Renal cortex interstitium (tissue), 11 donors: ENCODE results near the gene KLHDC4. TPM values are rescaled to one million over a fixed set of nuclear protein-coding genes. Genes with fewer than 3 reads are reported as not detected.

Experiments used
- DNase-seq, 11 donors: peaks; one replicate each; pipeline ENCODE4 v3.0.0-alpha.2; 2013; ENCODE audit warnings: low read depth in 9 of 11, low spot score in 4 of 11; ENCODE audit errors: extremely low read depth in 1 of 11
- polyA plus RNA-seq, 3 donors: library from polyadenylated mRNA; unstranded; fragments of 120-200 nt; gene quantifications; one replicate each; pipeline ENCODE4 v1.2.1, GENCODE V29; 2013; ENCODE audit not compliant: insufficient read length in 3 of 3

The KLHDC4 gene
- polyA plus RNA-seq, 3 donors = 22.2 to 48.7 (median 29.7) TPM

DNA sequence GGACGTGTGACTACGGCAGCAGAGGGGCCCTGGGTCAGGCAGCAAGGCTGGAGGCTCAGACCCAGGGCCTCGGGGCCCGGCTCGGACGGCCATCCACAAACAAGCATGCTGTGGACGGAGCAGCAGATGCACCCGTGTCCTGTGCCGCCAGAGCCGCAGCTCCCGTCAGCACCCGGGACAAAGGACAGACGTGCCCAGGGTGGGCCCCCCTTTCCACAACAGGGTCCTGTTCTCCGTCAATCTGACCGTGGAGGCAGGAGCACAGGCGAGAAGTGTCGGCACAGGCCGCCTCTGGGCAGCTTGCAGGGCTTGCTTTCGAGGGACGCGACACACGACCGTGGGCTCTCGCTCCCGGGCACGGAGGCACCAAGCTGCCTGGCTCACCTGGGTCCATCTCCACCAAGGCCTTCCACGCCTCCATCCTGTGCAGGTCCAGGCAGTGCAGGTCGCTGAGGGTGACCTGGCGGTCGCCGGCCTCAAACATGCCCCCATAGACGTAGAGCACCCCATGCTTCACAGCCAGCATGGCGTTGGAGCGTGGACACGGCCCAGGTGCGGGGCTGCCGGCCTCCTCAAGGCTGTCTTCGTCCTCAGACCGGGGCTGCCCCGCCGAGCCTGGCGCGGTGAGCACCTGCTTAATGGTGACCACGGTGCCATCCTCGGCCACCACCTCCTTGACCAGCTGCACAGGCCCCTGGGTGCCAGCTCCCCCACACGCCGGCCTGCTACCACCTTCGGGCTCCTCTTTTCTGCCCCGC, 56.7 kb downstream of the KLHDC4 start:
- no peak for DNase-seq

DNA sequence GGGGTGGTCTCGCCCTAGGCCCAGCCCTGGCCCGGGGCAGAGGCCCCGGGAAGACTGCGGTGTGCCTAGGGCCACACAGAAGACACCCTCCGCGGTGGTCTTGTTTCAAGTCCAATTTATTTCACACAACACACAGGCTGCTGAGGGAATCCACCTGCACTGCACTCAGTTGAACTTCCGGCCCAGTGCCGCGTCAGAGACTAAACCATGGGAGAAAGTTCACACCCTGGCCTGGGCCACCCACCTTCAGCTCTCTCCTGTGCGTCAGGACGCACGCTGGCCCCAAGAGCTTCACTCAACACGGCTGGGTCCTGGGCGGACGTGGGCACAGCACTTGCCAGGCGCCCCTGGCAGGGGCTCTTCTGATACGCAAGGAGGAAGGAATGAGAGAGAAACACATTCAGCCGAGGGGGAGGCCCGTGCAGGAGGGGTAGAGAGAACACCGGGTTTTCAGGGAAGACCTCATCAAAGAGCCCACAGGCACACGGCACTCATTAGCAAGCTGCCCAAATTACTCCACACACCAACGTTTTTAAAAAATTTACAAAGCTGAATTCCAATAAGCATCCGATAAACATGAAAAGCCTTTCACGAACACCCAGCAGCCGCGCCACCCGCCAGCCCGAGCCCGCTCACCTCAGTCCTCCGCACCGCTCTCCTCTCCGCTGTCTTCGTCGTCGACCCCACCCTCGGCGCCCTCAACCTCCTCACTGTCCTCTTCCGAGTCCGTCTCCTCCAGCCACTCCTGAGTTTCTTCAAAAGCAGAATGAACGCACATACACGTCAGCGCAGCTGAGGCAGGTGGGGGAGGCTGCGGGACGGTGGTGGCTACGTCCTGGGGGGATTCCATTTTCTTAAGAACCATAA, 57.8 kb downstream of the KLHDC4 start:
- no peak for DNase-seq

DNA sequence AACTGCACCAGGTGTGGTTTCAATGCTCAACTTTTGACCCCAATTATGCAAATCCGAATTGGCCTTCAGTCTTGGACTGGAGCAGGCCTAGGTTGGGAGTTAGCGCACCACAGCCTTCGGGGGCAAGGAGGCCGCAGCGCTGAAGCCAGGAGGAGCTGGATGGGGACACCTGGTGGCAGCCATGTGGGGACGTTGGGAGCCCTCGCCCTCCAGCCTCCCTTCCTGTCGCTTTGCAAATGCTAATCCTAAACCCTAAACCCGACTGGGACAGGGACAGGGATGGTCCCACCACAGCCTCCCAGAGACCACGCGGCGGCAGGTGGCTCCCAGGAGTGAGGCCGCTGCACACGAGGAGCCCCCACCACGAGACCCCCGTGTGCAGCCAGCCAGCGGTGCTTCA, 58.7 kb downstream of the KLHDC4 start:
- no peak for DNase-seq

DNA sequence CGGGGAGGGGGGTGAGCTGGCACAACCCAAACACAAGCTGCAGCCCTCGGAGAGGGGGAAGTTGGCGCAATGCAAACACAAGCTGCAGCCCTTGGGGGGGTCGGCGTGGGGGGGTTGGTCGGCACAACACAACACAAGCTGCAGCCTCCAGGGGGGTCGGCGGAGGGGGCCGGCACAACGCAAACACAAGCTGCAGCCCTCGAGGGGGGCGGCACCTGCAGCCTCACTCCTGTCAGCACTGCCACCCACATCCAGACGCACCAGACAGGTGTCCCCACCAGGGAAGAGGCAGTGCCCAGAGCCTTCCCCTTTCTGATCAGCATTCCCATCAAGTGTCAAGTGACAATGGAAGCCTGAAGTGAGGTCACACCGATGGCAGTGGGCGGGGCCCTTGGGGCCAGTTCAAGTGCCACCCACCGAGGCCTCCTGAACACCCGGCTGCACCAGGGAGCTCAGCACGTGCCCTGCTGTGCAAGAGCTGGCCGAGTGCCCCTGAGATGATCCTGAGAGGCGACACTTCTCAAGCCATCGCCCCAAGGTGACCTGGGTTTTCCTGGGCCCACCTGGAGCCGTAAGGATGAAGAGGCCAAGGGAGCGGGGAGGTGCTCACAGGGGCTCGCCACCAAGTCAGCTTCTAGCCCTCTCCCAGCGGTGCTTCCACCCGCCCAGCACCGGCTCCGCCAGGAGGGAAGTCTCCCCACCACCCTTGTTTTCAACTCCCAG, 59.3 kb downstream of the KLHDC4 start:
- DNase-seq = no peak

DNA sequence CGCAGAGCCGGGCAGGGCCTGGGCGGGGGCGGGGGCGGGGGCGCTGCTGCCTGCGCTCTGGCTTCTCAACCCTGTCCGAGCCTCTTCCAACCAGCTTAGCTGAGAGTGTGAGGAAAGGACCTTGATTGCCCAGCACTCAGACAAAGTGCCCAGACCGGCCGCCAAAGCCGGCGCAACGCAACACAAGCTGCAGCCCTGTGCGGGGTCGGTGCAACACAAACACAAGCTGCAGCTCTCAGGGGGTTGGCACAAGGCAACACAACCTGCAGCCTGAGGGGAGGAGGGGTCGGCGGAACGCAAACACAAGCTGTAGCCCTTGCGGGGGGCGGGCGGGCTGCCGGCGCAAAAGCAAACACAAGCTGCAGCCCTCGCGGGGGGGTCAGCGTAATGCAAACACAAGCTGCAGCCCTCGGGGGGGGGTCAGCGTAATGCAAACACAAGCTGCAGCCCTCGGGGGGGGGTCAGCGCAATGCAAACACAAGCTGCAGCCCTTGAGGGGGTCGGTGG, 60.0 kb downstream of the KLHDC4 start:
- DNase-seq = peak in 1 of 11 donors; percentile 31

DNA sequence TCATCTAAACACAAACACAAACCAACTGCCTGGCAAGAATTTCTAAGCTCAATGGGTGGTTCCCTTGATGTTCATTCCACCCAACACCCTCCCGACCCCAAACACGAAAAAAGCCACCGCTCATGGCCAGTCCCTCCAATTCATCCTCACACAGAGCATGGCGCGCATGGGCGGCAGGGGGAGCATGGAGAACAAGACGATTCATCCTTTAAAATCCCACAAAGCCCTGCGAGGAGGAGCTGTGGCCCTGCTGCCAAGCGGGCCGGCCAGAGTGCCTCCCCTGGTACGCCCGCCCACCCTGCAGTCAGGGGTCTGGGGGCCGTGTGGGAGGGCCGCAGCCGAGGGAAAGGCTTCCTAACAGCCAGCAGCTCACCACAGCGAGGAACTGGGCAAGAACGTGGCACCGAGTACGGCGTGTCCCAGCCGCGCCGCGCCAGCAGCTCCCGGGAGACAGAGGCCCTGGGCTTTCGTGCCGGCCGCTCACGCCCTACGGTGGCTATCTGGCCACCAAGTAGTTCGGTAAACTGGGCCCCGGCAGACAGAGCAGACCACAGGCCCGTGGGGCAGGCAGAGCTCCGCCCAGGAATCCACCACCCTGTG, 60.9 kb downstream of the KLHDC4 start:
- DNase-seq = no peak

DNA sequence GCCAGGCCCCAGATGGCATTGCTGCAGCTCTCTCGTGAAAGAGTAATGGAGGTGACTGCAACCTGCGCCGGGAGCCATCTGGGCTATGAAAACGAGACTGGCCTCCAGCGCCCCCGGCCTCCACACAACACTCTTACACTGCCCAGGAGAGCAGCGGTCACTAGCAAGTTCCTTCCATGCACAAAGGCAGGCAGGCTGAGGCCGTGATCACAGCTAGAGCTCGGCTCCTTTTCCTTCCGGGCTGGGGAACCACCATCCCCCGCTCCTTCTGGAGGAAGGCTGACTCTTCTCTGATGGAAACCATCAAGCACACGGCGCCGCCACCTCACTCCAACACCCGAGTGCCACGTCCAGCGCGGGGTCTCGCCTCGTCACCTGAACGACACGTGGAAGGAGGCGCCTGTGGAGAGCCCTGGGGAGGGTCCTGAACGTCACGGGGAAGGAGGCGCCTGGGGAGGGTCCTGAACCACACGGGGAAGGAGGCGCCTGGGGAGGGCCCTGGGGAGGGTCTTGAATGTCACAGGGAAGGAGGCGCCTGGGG, 61.9 kb downstream of the KLHDC4 start:
- DNase-seq = no peak

DNA sequence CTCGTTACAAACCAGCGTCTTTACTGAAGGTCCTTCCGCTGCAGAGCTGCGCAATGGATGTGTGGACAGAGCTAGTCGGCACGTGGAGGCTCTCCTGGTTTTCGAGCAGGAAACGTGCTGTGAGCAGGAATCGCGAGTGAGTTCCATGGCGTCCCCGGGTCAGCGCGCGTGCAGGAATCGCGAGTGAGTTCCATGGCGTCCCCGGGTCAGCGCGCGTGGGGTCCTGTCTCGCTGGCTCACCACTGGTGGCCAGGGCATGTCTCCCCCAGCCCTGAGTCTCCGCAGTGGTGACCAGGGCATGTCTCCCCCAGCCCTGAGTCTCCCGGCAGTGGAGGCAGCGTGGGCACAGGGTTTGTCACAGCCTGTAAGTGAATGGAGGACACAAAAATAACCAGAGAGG, 62.7 kb downstream of the KLHDC4 start:
- DNase-seq = no peak

DNA sequence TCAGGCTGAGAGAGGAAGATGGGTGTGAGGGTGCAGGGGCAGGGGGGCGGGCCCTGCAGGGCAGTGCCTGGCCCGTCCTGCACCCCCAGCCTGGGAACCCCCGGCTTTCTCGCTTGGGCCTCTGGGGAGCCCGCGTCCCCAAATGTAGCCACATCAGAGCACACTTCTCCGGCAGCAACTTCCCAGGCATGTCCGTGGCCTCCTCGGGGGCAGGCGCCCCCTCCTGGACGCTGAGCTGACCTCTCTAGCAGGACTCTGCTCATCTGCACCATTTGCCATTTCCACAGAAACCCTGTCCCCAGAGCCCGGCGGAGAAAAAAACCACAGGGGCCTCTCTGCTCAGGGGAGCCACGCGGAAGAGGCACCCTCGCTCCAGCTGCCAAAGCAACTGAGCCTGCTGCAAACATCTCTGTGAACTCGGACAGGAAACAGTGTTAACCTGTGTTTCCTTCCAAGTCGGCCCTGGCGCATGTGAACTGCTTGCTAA, 63.4 kb downstream of the KLHDC4 start:
- DNase-seq = no peak

DNA sequence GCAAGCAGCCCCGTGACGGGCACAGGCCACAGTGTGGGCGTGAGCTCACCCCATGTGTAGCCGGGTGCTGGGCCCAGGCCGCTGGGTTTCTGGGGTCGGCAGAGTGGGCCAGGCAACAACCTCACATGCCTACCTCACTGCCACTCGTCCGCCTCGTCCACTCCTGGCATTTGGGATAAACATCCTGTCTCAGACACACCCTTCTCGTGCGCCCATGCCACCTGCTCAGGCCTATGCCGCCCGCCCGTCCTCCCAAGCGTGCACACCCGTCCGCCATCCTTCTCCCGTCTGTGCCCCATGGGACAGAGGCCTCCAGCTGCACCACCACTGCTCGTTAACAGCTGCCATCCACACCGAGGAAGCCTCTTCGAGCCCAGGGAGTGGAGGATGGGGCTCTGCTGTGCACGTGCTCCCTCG, 64.3 kb downstream of the KLHDC4 start:
- no peak for DNase-seq

DNA sequence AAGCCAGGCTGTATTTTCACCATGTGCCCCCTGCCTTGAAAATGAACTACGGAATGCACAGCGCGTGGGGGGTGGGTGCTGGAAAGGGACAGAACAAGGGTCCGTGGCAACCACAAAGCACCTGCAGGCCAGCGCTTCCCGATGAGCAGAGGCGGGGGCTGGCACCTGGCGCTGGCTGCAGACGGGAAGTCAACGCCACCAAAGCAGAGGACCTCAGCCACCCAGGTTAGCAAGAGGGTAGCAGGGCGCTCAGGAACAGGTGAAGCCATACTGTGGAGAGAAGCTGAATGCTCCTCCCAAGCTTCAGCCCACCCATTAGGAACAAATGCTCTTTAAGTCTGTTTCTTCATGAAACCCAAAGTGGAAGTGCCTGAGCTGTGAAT, 64.7 kb downstream of the KLHDC4 start:
- DNase-seq = no peak

DNA sequence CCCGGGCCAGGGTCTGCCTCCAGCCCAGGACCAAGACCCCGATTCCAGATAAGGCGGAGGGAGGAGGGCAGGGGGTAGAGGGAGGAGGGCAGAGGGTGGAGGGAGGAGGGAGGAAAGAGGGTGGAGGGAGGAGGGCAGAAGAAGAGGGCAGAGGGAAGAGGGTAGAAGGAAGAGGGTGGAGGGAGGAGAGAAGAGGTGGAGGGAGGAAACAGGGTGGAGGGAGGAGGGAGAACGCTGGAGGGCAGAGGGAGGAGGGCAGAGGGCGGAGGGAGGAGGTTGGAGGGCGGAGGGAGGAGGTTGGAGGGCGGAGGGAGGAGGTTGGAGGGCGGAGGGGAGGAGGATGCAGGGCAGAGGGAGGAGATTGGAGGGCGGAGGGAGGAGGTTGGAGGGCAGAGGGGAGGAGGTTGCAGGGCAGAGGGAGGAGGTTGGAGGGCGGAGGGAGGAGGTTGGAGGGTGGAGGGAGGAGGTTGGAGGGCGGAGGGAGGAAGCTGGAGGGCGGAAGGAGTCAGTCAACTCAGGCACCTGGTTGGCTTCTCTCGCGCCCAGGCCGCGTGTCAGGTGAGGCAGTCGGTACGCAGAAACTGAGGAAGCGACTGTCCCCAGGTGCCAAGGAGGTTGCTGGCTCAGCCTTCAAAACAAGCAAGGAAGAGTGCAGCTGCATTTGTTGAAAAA, 65.2 kb downstream of the KLHDC4 start:
- DNase-seq = no peak

DNA sequence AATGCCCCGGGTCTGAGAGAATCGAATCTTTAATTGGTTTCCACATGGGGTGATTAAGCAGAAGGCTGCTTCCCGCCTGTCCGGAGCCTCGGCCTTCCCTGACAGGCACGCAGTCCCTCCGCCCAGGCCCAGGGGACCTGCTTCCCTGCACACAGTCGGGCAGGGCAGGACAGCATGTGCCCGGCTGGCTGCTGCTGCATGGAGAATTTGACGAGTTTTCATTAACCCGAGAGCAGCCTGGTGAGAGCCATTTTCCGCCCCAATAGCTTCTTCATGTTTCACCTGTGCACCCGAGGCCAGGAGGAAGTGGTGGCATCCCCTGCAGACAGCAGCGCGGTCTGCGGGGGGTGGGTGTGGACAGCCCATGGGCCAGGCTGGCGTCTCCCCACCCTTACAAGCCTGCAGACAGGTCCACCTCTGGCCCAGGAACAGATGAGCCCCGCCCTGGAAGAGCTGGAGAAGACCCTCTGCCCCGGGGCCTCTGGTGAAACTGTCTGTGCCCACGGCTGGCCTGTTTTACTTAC, 67.0 kb downstream of the KLHDC4 start:
- no peak for DNase-seq

DNA sequence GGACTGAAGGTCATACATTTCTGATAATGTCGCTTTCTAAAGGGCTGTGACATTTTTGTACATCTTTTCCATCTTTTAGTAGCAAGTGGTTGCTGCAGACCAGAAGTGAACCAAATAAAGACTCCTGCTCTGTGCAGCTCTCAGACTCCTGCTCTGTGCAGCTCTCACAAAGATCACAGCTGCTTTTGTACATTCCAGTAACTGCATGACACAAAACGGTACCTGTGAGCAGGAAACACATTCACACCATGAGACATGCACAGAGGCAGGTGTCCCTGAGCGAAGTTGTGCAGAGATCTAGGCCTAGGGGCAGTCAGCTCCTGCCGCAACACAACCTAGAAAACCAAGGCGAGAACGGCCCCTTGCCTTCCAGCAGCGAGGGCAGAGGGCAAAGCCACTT, 67.5 kb downstream of the KLHDC4 start:
- no peak for DNase-seq

DNA sequence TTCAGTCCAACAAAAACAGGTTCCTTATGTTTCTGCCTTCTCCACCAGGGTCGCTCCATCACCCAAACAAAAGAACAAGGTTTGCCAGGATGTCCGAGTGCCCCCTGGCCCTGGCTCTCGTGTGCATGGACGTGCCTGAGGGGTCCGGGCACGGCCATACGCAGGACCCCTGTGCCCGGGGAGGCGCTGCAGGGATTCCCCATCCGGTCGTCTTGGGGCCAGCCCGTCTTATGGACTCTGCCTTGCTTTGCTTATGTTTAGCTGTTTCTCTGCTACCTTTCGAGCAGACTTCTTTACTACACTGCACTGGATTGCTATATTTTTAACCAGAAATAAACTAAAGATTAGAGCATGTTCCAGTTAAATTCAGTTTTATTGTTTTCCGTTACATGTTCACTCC, 68.0 kb downstream of the KLHDC4 start:
- no peak for DNase-seq

DNA sequence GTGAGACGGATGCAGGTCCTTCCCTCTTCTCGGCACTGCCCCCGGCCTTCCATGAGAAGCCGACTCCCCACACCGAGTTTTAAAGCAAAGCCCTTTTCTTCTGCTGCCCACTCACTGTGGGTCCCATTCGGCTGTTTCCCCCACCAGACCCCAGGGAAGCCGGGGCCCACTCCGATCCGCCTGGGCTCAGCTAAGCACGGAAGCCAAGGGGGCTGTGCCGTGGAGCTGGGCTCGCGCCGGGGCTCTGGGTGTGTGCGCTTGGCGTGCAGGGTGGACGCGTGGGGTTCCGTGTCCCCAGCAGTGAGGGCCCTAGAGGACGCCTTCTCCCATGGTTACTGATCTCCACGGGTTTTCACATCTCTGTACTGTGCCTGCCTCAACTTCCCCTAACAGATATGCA, 68.5 kb downstream of the KLHDC4 start:
- DNase-seq = no peak

DNA sequence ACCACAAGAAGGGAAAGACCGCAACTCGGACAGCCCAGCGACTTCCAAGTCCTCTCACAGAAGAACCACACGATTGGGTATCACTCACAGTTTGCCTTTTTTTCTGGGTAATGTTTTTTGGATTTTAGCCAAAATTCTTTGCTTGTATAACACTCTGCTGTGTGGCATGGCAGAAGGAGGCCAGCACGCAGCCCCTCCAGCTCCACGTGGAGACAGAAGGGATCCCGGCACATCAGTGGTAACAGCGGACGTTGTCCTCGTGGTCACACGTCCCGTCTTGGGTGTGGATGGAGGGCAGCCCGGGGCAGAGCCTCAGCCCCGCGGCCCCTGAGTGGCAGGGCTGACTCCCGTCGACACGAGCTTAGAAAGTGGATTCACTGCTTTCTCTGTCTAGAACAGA, 69.1 kb downstream of the KLHDC4 start:
- no peak for DNase-seq

DNA sequence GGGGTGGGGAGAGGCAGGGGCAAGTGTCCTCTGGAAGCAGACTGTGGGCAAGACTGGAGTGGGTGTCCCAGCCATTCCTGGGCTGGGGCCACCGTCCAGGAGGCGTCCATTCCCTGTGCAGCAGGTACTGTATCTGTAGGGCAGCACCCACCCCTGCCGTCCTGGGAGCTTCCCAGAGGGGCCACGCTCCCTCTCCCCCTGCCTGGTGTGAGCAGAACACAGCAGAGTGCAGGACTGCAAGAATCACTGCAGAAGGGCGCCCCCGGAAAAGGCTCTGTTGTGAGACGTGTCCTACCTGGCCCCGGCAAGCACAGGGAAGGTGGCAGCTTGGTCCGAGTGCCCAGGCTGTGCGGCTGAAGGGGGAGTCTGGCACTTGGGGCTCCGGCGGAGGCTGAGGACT, 70.3 kb downstream of the KLHDC4 start:
- DNase-seq = no peak
